Stimulated activated naive B cell treated with anti-CD40 and anti-IgM and Interleukin-4, amounts not matched to agents 10 μg/mL and 1 μg/mL and 100 μg/mL, for 72 hours (primary cell): ENCODE results near the gene THSD8.
A peak's percentile ranks its signal among the peaks of the same experiment; 100 is the strongest.
"Not testable (repeated sequence)": the region's sequence is repeated elsewhere in the genome, so short reads cannot be mapped to it uniquely, and the experiment has no call there.

Source experiments
- ATAC-seq, 2 donors: fragments of 150-1000 bp; cut with Tn5 transposase; replicated peaks; 2 replicates each; pipeline ENCODE4 v1.10.0; 2021; ENCODE audit warnings: moderate library complexity in 1 of 2
- DNase-seq: peaks from one replicate; pipeline ENCODE4 v3.0.0; 2021
- H3K27ac Mint-ChIP-seq: one replicate; pipeline ENCODE4 v1.8.0; 2022; ENCODE audit warnings: mild to moderate bottlenecking, mixed read lengths
- H3K27me3 Mint-ChIP-seq, 2 donors: one replicate each; pipeline ENCODE4 v1.8.0; 2022; ENCODE audit warnings: mixed read lengths in 2 of 2
- H3K36me3 Mint-ChIP-seq, 2 donors: one replicate each; pipeline ENCODE4 v1.8.0; 2022; ENCODE audit warnings: mixed read lengths in 2 of 2, mild to moderate bottlenecking in 1 of 2
- H3K4me1 Mint-ChIP-seq, 2 donors: one replicate each; pipeline ENCODE4 v1.8.0; 2022; ENCODE audit warnings: mixed read lengths in 2 of 2, mild to moderate bottlenecking in 1 of 2
- H3K4me3 Mint-ChIP-seq, 2 donors: one replicate each; pipeline ENCODE4 v1.8.0; 2022; ENCODE audit warnings: mild to moderate bottlenecking in 2 of 2, mixed read lengths in 2 of 2, moderate library complexity in 1 of 2
- H3K9me3 Mint-ChIP-seq, 2 donors: one replicate each; pipeline ENCODE4 v1.8.0; 2022; ENCODE audit warnings: mixed read lengths in 2 of 2, mild to moderate bottlenecking in 1 of 2

The THSD8 gene

DNA sequence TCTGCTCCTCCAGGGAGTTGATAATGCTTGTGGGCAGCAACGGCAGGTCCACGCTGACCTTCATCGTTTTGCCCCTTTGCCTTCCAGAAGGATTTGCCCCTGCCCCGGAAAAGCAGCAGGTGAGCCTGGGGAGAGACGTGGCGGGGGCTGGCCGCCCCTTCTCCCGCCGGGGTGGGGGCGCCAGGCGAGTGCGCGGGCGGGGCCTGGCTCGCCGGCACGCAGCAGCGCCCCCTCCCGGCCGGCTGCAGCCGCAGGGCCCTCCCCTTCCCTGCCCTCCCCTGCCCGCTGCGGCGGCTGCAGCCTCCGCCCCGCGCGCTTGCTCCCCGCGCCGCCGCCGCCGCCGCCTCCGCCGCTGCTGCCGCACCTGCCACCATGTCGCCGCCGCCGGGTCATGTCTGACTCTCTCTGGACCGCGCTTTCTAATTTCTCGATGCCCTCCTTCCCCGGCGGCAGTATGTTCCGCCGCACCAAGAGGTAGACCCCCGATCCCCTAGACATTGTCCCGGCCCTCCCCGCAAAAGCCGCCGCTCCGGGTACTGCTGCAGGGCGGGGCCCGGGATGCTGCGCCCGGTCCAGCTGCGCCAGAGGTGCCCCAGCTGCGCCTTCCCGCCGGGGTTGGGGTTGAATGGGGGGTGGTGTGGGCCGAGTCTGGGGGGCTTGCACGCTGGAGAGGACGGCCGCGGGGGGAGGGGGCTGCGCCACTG, 36.5 kb downstream of the THSD8 start, which contains the start of gene MAST1:
TSS of gene MAST1 (plus strand) at position 334 of the 704 bp plus-strand sequence. CDS start at position 392, 58 bp downstream.
- ATAC-seq (peak; percentile 65 to 71), DNase-seq (no peak)
- Mint-ChIP-seq H3K27me3 (peaks cover 74 to 91% of the 10 kb centered on the region in 2 donors), H3K36me3 (peaks cover 0 to 3% of the 10 kb centered on the region in 2 donors), H3K4me3 (peak within 1 kb of the TSS; percentile 65 to 83), H3K9me3 (no peaks in the 10 kb centered on the region), H3K27ac (peak within 1 kb of the TSS; percentile 39), H3K4me1 (peaks cover 34 to 64% of the 10 kb centered on the region in 2 donors)

- no peak for DNase-seq
- H3K27me3 Mint-ChIP-seq = peaks cover 78 to 92% of the 10 kb centered on the region in 2 donors
- ATAC-seq = peak in 1 of 2 donors; percentile 29
- H3K9me3 Mint-ChIP-seq = no peaks in the 10 kb centered on the region
- H3K27ac Mint-ChIP-seq = peak overlapping the region; percentile 39
- H3K4me3 Mint-ChIP-seq = peak overlapping the region; percentile 65 to 83
- H3K4me1 Mint-ChIP-seq = peaks cover 33 to 62% of the 10 kb centered on the region in 2 donors
- H3K36me3 Mint-ChIP-seq = peaks cover 0 to 3% of the 10 kb centered on the region in 2 donors
Measured at GRCh38 chr19:12838886-12839756, 37.3 kb downstream of the THSD8 start.

GRCh38 chr19:12840091-12841079, 38.5 kb downstream of the THSD8 start:
- Mint-ChIP-seq H3K36me3 (no peaks in the 10 kb centered on the region), H3K9me3 (no peaks in the 10 kb centered on the region), H3K27me3 (peaks cover 74 to 86% of the 10 kb centered on the region in 2 donors), H3K27ac (peak overlapping the region; percentile 60), H3K4me1 (peaks cover 31 to 51% of the 10 kb centered on the region in 2 donors), H3K4me3 (peak overlapping the region; percentile 11 to 21)
- ATAC-seq = peak; percentile 22 to 31
- DNase-seq = peak; percentile 38

DNA sequence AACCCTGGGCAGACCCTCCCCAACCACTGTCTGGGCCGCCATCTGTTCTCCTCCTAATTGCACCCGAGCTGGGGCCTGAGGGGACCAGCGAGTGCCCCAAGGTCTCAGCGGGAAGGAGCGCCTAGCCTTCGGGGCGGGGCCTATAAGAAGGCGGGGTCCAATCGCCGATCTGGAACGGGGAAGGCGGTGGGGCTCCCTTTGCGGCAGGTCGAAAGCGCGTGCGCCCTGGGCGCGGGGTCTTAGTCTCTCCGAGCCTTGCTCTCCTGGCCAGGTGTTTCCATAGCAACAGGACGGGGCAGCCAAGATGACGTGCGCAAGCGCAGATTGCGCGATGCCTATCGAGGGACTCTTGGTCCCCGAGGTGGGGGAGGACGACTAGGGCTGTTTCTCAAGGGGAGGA, 39.2 kb downstream of the THSD8 start:
- ATAC-seq (peak in 1 of 2 donors; percentile 18), DNase-seq (no peak)
- Mint-ChIP-seq H3K27ac (no peak overlapping the region), H3K27me3 (peaks cover 75 to 80% of the 10 kb centered on the region in 2 donors), H3K36me3 (no peaks in the 10 kb centered on the region), H3K4me1 (peaks cover 31 to 49% of the 10 kb centered on the region in 2 donors), H3K9me3 (no peaks in the 10 kb centered on the region), H3K4me3 (peak overlapping the region; percentile 11 to 21)

GRCh38 chr19:12842511-12842910, 40.6 kb downstream of the THSD8 start:
- Mint-ChIP-seq H3K9me3 (no peaks in the 10 kb centered on the region), H3K36me3 (no peaks in the 10 kb centered on the region), H3K27me3 (peaks cover 65 to 80% of the 10 kb centered on the region in 2 donors), H3K4me3 (no peak overlapping the region), H3K4me1 (peaks cover 27 to 42% of the 10 kb centered on the region in 2 donors), H3K27ac (no peak overlapping the region)
- ATAC-seq (no peak), DNase-seq (no peak)

GRCh38 chr19:12843328-12843727, 41.5 kb downstream of the THSD8 start:
- DNase-seq (no peak), ATAC-seq (no peak)
- Mint-ChIP-seq H3K4me1 (peaks cover 30 to 42% of the 10 kb centered on the region in 2 donors), H3K27ac (no peak overlapping the region), H3K36me3 (no peaks in the 10 kb centered on the region), H3K27me3 (peaks cover 58 to 79% of the 10 kb centered on the region in 2 donors), H3K9me3 (no peaks in the 10 kb centered on the region), H3K4me3 (no peak overlapping the region)

DNA sequence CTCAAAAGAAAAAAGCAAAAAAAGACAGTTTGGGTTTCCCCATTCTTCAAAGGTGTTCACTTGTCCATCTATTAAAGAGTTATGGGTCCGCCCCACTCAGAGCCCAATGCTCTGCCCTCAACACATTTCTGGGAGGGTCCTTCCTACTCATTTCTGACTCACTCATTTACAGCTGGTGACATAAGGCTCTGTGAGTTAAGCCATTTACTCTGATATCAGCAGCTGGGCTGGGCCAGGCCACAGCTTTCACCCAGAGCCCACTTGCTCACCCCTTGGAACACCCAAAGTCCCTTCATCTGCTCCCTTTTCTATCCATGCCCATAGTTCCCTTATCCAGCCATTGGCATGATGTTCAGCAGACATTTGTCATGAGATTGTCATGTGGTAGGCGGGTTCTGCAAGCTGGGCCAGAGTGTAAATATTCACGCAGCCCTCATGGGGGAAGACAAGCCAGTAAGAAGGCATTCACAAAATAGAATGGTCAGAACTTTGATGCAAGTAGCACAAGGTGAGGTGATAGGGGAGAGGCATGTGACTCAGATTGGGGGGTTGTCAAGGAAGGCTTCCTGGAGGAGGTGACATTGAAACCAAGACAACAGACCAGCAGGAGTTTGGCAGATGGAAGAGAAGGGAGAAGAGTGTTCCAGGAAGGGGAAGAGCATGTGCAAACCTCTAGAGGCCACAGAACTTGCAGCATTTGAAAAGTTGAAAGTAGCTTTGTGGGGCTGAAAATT, 42.3 kb downstream of the THSD8 start:
- DNase-seq = no peak
- no peak overlapping the region for H3K27ac Mint-ChIP-seq

DNA sequence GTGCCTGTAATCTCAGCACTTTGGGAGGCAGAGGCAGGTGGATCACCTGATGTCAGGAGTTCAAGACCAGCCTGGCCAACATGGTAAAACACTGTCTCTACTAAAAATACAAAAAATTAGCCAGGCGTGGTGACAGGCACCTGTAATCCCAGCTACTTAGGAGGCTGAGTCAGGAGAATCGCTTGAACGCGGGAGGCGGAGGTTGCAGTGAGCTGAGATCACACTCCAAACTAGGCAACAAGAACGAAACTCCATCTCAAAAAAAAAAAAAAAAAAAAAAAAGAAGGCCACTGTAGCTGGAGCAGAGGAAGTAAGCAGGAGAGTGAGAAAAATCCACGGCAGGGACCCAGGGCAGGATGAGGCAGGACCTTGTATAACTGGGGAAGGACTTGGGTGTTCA, 44.7 kb downstream of the THSD8 start:
- not testable (repeated sequence) for H3K27ac Mint-ChIP-seq, DNase-seq, ATAC-seq, H3K36me3 Mint-ChIP-seq, H3K4me3 Mint-ChIP-seq, H3K9me3 Mint-ChIP-seq
- Mint-ChIP-seq H3K4me1 (peaks cover 13 to 14% of the 10 kb centered on the region in 2 donors), H3K27me3 (peaks cover 32 to 57% of the 10 kb centered on the region in 2 donors)

More for the DNA sequence above, 42.3 kb downstream of the THSD8 start:
- H3K9me3 Mint-ChIP-seq = no peaks in the 10 kb centered on the region
- H3K4me1 Mint-ChIP-seq = peaks cover 26 to 34% of the 10 kb centered on the region in 2 donors
- H3K27me3 Mint-ChIP-seq = peaks cover 54 to 75% of the 10 kb centered on the region in 2 donors
- no peaks in the 10 kb centered on the region for H3K36me3 Mint-ChIP-seq
- ATAC-seq = no peak
- no peak overlapping the region for H3K4me3 Mint-ChIP-seq

DNA sequence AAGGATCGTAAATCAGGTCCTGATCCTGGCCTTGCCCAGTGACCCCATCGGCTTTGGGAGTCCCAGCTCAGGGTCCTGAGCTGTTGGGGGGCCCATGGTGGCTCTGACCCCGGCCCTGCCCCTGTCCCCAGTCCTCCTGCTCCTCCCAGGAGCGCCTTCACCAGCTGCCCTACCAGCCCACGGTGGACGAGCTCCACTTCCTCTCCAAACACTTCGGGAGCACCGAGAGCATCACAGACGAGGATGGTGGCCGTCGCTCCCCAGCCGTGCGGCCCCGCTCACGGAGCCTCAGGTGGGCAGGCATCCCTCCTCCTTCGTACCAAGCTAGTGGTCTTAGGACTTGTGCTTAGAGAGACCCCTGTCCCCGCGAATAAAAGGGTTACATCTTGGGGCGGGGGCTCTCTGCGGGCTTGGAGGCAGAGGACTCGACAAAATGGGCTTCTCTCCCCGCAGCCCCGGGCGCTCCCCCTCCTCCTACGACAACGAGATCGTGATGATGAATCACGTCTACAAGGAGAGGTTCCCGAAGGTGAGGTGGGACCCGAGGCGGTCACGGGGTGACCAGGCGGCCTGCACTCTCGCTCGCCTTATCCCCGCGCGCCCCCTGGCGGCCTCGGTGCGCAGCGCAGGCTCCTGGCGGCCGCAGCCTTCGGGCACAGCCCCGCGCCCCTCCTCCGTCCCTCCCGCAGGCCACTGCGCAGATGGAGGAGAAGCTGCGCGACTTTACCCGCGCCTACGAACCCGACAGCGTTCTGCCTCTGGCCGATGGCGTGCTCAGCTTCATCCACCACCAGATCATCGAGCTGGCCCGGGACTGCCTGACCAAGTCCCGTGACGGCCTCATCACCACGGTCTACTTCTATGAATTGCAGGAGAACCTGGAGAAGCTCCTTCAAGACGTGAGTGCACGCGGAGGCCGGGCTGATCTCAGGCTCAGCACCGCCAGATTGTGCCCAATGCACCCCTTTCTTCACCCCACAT, 45.6 kb downstream of the THSD8 start:
- no peaks in the 10 kb centered on the region for H3K36me3 Mint-ChIP-seq
- ATAC-seq (peak; percentile 97 to 99), DNase-seq (peak; percentile 86)
- peaks cover 9 to 12% of the 10 kb centered on the region in 2 donors for H3K4me1 Mint-ChIP-seq
- H3K27ac Mint-ChIP-seq = peak overlapping the region; percentile 75
- peak overlapping the region; percentile 74 to 78 for H3K4me3 Mint-ChIP-seq
- peaks cover 25 to 54% of the 10 kb centered on the region in 2 donors for H3K27me3 Mint-ChIP-seq
- H3K9me3 Mint-ChIP-seq = no peaks in the 10 kb centered on the region
